OCI-LY7 (cell line): ENCODE data around the gene RECQL. TPM values are rescaled to one million over a fixed set of nuclear protein-coding genes. Genes with fewer than 3 reads are reported as not detected.
A peak's percentile ranks its signal among the peaks of the same experiment; 100 is the strongest.

Source experiments
- BruUV-seq: library from RNA; stranded (reverse); fragments of 400-500 nt; replicated peaks from 2 replicates; lab custom pipeline; 2021; lab: Mats Ljungman, UMichigan
- CTCF ChIA-PET: fragments of 300-600 bp; sonication (Branson Sonifier 250); formaldehyde crosslinking; loops from one replicate; lab custom pipeline; 2022; ENCODE audit warnings: antibody characterized with exemption; ENCODE audit not compliant: unreplicated experiment; lab: Charles Lee
- POLR2A ChIA-PET: fragments of 300-600 bp; sonication (Branson Sonifier 250); formaldehyde crosslinking; loops from one replicate; lab custom pipeline; 2022; ENCODE audit warnings: antibody characterized with exemption; lab: Charles Lee
- DNase-seq: peaks from one replicate; pipeline ENCODE4 v3.0.0-alpha.2; 2015; ENCODE audit warnings: low spot score
- H2AFZ ChIP-seq: fragments of 200-600 bp; sonication (generic), shearing (Covaris generic); 2 replicates; pipeline ENCODE4 v1.6.1; 2014; ENCODE audit warnings: mild to moderate bottlenecking, antibody characterized with exemption, low read length, moderate library complexity
- H3K27ac ChIP-seq: fragments of 200-600 bp; sonication (generic); 2 replicates; pipeline ENCODE4 v1.5.1; 2014; ENCODE audit warnings: mixed run types, low read depth, mild to moderate bottlenecking, moderate library complexity, low read length, inconsistent platforms; ENCODE audit not compliant: poor library complexity, severe bottlenecking
- H3K36me3 ChIP-seq: fragments of 200-600 bp; sonication (generic); 2 replicates; pipeline ENCODE4 v1.6.1; 2014; ENCODE audit warnings: mild to moderate bottlenecking, antibody characterized with exemption, low read length, moderate library complexity, mixed read lengths; ENCODE audit not compliant: insufficient read depth
- H3K4me1 ChIP-seq: fragments of 200-600 bp; sonication (generic); 2 replicates; pipeline ENCODE4 v1.5.1; 2014; ENCODE audit warnings: mild to moderate bottlenecking, low read length; ENCODE audit not compliant: insufficient read depth, poor library complexity, severe bottlenecking
- H3K4me2 ChIP-seq: fragments of 200-600 bp; sonication (generic); 2 replicates; pipeline ENCODE4 v1.6.1; 2014; ENCODE audit warnings: mild to moderate bottlenecking, low read length
- H3K4me3 ChIP-seq: fragments of 200-600 bp; sonication (generic); 2 replicates; pipeline ENCODE4 v1.5.1; 2014; ENCODE audit warnings: mild to moderate bottlenecking, low read depth, low read length; ENCODE audit not compliant: poor library complexity, severe bottlenecking
- H3K79me2 ChIP-seq: fragments of 200-600 bp; sonication (generic); 2 replicates; pipeline ENCODE4 v1.6.1; 2016; ENCODE audit warnings: low read depth, mild to moderate bottlenecking, low read length, moderate library complexity, mixed read lengths; ENCODE audit not compliant: insufficient read depth
- H3K9me2 ChIP-seq: fragments of 200-600 bp; sonication (generic); 2 replicates; pipeline ENCODE4 v1.6.1; 2016; ENCODE audit warnings: mild to moderate bottlenecking, low read length, mixed read lengths; ENCODE audit not compliant: insufficient read depth
- H3K9me3 ChIP-seq: fragments of 200-600 bp; sonication (generic); 2 replicates; pipeline ENCODE4 v1.6.1; 2014; ENCODE audit warnings: mild to moderate bottlenecking, mixed run types, low read length, mixed read lengths
- H4K20me1 ChIP-seq: fragments of 200-600 bp; sonication (generic); 2 replicates; pipeline ENCODE4 v1.6.1; 2014; ENCODE audit warnings: mild to moderate bottlenecking, antibody characterized with exemption, low read length, moderate library complexity, mixed read lengths; ENCODE audit not compliant: insufficient read depth
- CTCF ChIP-seq: fragments of 200-600 bp; sonication (generic); conservative IDR thresholded peaks from 2 replicates; pipeline ENCODE4 v1.5.1; 2014; ENCODE audit warnings: mild to moderate bottlenecking, antibody characterized with exemption, low read length, moderate library complexity, mixed read lengths
- EZH2phosphoT487 ChIP-seq: fragments of 200-600 bp; sonication (generic); IDR thresholded peaks from 2 replicates; pipeline ENCODE4 v1.6.1; 2018; ENCODE audit warnings: low read depth, borderline replicate concordance, mild to moderate bottlenecking, mixed run types, antibody characterized with exemption, low read length, moderate library complexity, mixed read lengths
- intact Hi-C: fragments of 100-400 bp; cut with micrococcal nuclease; formaldehyde crosslinking; loops from one replicate; pipeline ENCODE4 v1.10.0; 2022; ENCODE audit not compliant: unreplicated experiment
- total RNA-seq, 2 experiments: library from RNA; depleted of rRNA in 1 of 2; stranded (reverse); fragments of >200 nt in 1 of 2; shearing (Covaris generic) in 1 of 2; gene quantifications; 2 replicates each; pipeline ENCODE4 v1.2.3, GENCODE V29; 2014 to 2022

The RECQL gene
- total RNA-seq, 2 experiments from 2014 or later: 53.1 to 72.8 TPM

GRCh38 chr12:21439347-21439746 lies 62.1 kb downstream of the RECQL start:
- Histone ChIP-seq H3K9me3 (no peaks in the 10 kb centered on the region), H3K27ac (no peak overlapping the region), H3K4me3 (peak overlapping the region; percentile 90), H4K20me1 (no peaks in the 10 kb centered on the region), H3K4me1 (peaks cover 16% of the 10 kb centered on the region), H3K4me2 (peak overlapping the region; percentile 83), H3K9me2 (no peaks in the 10 kb centered on the region), H3K79me2 (peaks cover 19% of the 10 kb centered on the region; the same call in 1 of the 2 replicates), H2AFZ (no peak overlapping the region), H3K36me3 (peaks cover 20% of the 10 kb centered on the region)
- no peak for TF ChIP-seq EZH2phosphoT487
- no peak for TF ChIP-seq CTCF
- CTCF ChIA-PET: no interaction called here
- no peak for DNase-seq
- intact Hi-C loops: no loop called here
- POLR2A ChIA-PET: interaction anchor here (0.7 to 1.5 kb wide), 2 partner anchors 12 to 13 kb away, joined by 3 read pairs; no protein-coding TSS in a partner anchor
- no TSS peak for BruUV-seq

GRCh38 chr12:21438643-21439042 lies 62.8 kb downstream of the RECQL start:
- Histone ChIP-seq H3K4me3 (peak overlapping the region; percentile 90), H3K36me3 (peaks cover 20% of the 10 kb centered on the region), H3K79me2 (peaks cover 19% of the 10 kb centered on the region; the same call in 1 of the 2 replicates), H3K9me2 (no peaks in the 10 kb centered on the region), H3K4me1 (peaks cover 16% of the 10 kb centered on the region), H3K4me2 (peak overlapping the region; percentile 83), H3K27ac (peak overlapping the region; percentile 65), H2AFZ (peak overlapping the region; percentile 99; the same call in 1 of the 2 replicates), H4K20me1 (no peaks in the 10 kb centered on the region), H3K9me3 (no peaks in the 10 kb centered on the region)
- ChIA-PET CTCF (no interaction called here), POLR2A (interaction anchor here (0.6 to 1.5 kb wide), 5 partner anchors 9 to 342 kb away, joined by 3 to 7 read pairs (median 3); partner anchors contain the start of gene LDHB)
- DNase-seq: peak; percentile 3
- TSS peak; percentile 71 for BruUV-seq
- intact Hi-C loops: no loop called here
- TF ChIP-seq CTCF (no peak), EZH2phosphoT487 (no peak)

- no peak overlapping the region for H3K4me2 ChIP-seq
- H4K20me1 ChIP-seq: no peaks in the 10 kb centered on the region
- H3K4me3 ChIP-seq: no peak overlapping the region
- TF ChIP-seq EZH2phosphoT487: no peak
- TF ChIP-seq CTCF: no peak
- peaks cover 11% of the 10 kb centered on the region; the same call in 1 of the 2 replicates for H3K79me2 ChIP-seq
- no peaks in the 10 kb centered on the region for H3K9me2 ChIP-seq
- intact Hi-C loops: no loop called here
- ChIA-PET POLR2A (interaction anchor here (0.6 kb wide), 1 partner anchor 342 kb away, joined by 3 read pairs; no protein-coding TSS in a partner anchor), CTCF (no interaction called here)
- no TSS peak for BruUV-seq
- DNase-seq: no peak
- H2AFZ ChIP-seq: no peak overlapping the region
- H3K36me3 ChIP-seq: no peaks in the 10 kb centered on the region
- H3K9me3 ChIP-seq: no peaks in the 10 kb centered on the region
- H3K27ac ChIP-seq: no peak overlapping the region
- peaks cover 16% of the 10 kb centered on the region for H3K4me1 ChIP-seq
Measured at GRCh38 chr12:21434699-21435098, 66.7 kb downstream of the RECQL start.
